GM23338 (cell line): ENCODE results near the gene MARK2.

Experiments used
- CREB1 ChIP-seq: fragments of 250-450 bp; sonication (Bioruptor Pico); IDR thresholded peaks from 2 replicates; pipeline ENCODE4 v1.5.0; 2020; ENCODE audit warnings: low read depth, mild to moderate bottlenecking, moderate library complexity
- CTCF ChIP-seq, 2 experiments: fragments of 200-600 bp in 1 of 2; sonication (generic) in 1 of 2; conservative IDR thresholded peaks; 2 replicates each; pipeline versions ENCODE4 v1.5.1 to v1.6.1; 2016 to 2017; ENCODE audit warnings: antibody characterized with exemption in 2 of 2, low read depth in 2 of 2, mild to moderate bottlenecking in 2 of 2, moderate library complexity in 1 of 2
- ETS1 ChIP-seq: IDR thresholded peaks from 2 replicates; pipeline ENCODE4 v1.6.1; 2016; ENCODE audit warnings: antibody characterized with exemption
- EZH2 ChIP-seq: fragments of 200-600 bp; sonication (generic); IDR thresholded peaks from one replicate; pipeline ENCODE4 v1.8.0; 2017; ENCODE audit warnings: antibody characterized with exemption, mild to moderate bottlenecking, low read depth; ENCODE audit not compliant: unreplicated experiment
- EZH2phosphoT487 ChIP-seq: fragments of 200-600 bp; sonication (generic); IDR thresholded peaks from one replicate; pipeline ENCODE4 v1.8.1; 2018; ENCODE audit warnings: antibody characterized with exemption; ENCODE audit not compliant: unreplicated experiment
- JUNB ChIP-seq: IDR thresholded peaks from one replicate; pipeline ENCODE4 v1.6.1; 2016; ENCODE audit warnings: antibody characterized with exemption; ENCODE audit not compliant: unreplicated experiment
- NANOG ChIP-seq: IDR thresholded peaks from 2 replicates; pipeline ENCODE4 v1.6.1; 2016; ENCODE audit warnings: antibody characterized with exemption, borderline replicate concordance
- POLR2AphosphoS5 ChIP-seq: IDR thresholded peaks from 2 replicates; pipeline ENCODE4 v1.6.1; 2016; ENCODE audit warnings: antibody characterized with exemption, low read depth
- REST ChIP-seq: IDR thresholded peaks from one replicate; pipeline ENCODE4 v1.6.1; 2018; ENCODE audit warnings: antibody characterized with exemption; ENCODE audit not compliant: unreplicated experiment
- STAT1 ChIP-seq: IDR thresholded peaks from one replicate; pipeline ENCODE4 v1.6.1; 2016; ENCODE audit warnings: antibody characterized with exemption; ENCODE audit not compliant: unreplicated experiment
- ZNF114 ChIP-seq: fragments of 250-450 bp; sonication (Bioruptor Pico); IDR thresholded peaks from 2 replicates; pipeline ENCODE4 v1.5.0; 2020; ENCODE audit warnings: mild to moderate bottlenecking, moderate library complexity
- ZNF331 ChIP-seq: fragments of 250-450 bp; sonication (Bioruptor Pico); IDR thresholded peaks from 2 replicates; pipeline ENCODE4 v1.5.0; 2020; ENCODE audit warnings: low read depth, mild to moderate bottlenecking, moderate library complexity
- ZNF462 ChIP-seq: fragments of 250-450 bp; sonication (Bioruptor Pico); IDR thresholded peaks from 2 replicates; pipeline ENCODE4 v1.5.0; 2020; ENCODE audit warnings: mild to moderate bottlenecking, moderate library complexity

GRCh38 chr11:63951779-63952536, 113.0 kb downstream of the MARK2 start:
- no peak for TF ChIP-seq EZH2
- no peak for TF ChIP-seq CTCF (conservative IDR thresholded peaks at IDR 0.05; ENCODE audit: low read depth in 2 of 2)
- TF ChIP-seq CREB1 (CRISPR knock-in tag): no peak
- TF ChIP-seq ZNF331 (CRISPR knock-in tag): no peak
- TF ChIP-seq POLR2AphosphoS5: no peak
- no peak for TF ChIP-seq JUNB
- TF ChIP-seq EZH2phosphoT487: no peak
- no peak for TF ChIP-seq ZNF114
- no peak for TF ChIP-seq REST
- TF ChIP-seq ETS1: no peak
- TF ChIP-seq NANOG: no peak
- no peak for TF ChIP-seq STAT1
- no peak for TF ChIP-seq ZNF462 (CRISPR knock-in tag)
